NK-92 (cell line): ENCODE data around the gene NUDT3.
"Not testable (repeated sequence)": the region's sequence is repeated elsewhere in the genome, so short reads cannot be mapped to it uniquely, and the experiment has no call there.

Source experiments
- DNase-seq: peaks from one replicate; lab custom pipeline; 2025; ENCODE audit not compliant: unreplicated experiment; lab: John Stamatoyannopoulos, UW

NUDT3 gene

DNA sequence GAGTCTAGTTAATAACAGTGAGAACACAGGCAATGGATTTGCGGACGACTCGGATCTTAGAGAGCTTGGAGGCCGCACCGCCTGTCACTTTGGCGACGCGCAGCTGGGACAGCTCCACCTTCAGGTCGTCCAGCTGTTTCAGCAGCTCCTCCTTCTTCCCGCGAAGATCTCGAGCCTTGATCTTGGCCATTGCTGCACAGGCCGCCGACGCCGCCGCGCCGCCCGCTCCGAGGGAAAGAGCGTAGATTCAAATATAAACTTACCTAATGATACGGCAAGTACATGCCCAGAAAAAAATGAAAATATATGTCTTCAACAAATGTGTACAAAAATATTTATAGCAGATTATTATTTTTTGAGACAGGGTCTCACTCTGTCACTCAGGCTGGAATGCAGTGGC is 129.0 kb downstream of the NUDT3 start:
- DNase-seq = not testable (repeated sequence)

- no peak for DNase-seq
Measured at GRCh38 chr6:34260576-34261267, 131.7 kb downstream of the NUDT3 start.

DNA sequence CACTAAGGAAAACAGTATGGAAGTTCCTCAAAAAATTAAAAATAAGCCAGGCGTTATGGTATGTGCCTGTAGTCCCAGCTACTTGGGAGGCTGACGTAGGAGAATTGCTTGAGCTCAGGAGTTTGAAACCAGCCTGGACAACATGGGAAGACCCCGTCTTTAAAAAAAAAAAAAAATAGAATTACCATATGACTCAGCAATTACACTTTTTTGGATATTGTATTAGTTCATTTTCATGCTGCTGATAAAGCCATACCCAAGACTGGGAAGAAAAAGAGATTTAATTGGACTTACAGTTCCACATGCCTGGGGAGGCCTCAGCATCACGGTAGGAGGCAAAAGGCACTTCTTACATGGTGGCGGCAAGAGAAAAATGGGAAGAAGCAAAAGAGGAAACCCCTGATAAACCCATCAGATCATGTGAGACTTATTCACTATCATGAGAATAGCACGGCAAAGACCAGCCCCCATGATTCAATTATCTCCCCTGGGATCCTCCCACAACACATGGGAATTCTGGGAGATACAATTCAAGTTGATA is 132.9 kb downstream of the NUDT3 start:
- no peak for DNase-seq

- not testable (repeated sequence) for DNase-seq
Measured at GRCh38 chr6:34252395-34252794, 140.1 kb downstream of the NUDT3 start.

GRCh38 chr6:34249469-34250261 is 142.8 kb downstream of the NUDT3 start:
- DNase-seq = no peak

DNA sequence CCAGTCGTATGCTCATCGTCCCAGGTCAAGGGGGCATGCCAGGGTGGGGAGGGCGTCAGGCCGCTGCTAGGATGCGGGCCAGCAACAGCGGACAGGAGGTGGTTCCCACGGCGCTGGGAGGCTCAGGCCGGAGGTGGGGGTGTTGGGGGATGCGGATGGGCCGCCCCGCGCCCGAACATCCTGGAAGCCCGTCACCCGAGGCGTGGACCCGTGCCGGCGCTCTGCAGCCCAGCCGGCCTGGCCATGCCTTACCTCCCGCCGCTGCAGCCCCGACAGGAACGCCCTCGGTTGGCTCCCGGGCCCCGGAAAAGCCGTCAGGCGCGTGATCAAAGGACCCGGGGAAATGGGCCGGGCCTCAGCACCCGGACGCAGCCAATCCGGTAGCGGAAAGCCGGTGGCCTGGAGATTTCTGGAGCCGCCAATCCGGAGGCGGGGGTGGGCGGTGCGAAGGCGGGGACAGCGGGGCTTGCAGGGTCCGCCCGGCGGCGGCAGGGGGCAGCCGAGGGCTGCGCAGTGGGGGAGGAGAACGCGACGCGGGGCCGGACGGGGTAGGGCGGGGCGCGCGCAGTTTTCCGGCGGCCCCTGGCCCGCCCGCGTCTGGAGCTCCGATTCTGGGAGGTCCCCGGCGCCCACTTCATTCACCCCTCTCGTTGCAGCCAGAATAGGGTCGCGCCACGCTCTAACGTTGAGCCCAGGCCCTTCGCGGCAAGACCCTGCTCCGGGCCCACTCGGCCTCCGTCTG is 143.6 kb downstream of the NUDT3 start, which contains the start of gene SMIM29:
Gene SMIM29, minus strand, starts transcription at position 280 of the 742 bp plus-strand sequence. CDS start 1,215 bp downstream, outside the sequence.
- peak; percentile 77 for DNase-seq

DNA sequence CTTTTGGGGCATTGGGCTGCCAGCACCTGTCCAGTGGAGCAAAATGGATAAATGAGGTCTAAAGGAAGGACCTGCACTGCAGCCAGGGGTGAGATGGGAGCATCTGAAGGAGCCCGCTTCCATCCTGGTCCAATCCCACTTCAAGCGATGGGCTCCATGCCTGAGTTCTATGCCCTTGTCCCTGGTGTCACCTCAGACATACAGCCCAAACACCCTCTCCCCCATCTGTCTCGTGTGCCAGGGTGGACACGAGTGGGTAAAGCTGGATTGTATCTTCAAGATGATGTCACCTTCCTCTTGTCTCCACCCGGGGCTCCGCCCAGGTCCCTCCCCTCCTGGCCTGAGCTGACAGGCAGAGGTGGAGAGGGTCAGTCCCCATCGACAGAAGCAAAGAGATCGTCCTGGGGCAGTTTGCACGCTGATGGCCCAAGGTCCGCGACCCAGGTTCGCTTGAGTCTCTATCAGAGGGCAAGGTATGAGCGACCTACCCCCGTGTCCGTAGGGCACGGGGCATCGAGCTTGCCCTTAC is 144.2 kb downstream of the NUDT3 start:
- DNase-seq = no peak

GRCh38 chr6:34247481-34248197 is 144.8 kb downstream of the NUDT3 start:
- DNase-seq = no peak

DNA sequence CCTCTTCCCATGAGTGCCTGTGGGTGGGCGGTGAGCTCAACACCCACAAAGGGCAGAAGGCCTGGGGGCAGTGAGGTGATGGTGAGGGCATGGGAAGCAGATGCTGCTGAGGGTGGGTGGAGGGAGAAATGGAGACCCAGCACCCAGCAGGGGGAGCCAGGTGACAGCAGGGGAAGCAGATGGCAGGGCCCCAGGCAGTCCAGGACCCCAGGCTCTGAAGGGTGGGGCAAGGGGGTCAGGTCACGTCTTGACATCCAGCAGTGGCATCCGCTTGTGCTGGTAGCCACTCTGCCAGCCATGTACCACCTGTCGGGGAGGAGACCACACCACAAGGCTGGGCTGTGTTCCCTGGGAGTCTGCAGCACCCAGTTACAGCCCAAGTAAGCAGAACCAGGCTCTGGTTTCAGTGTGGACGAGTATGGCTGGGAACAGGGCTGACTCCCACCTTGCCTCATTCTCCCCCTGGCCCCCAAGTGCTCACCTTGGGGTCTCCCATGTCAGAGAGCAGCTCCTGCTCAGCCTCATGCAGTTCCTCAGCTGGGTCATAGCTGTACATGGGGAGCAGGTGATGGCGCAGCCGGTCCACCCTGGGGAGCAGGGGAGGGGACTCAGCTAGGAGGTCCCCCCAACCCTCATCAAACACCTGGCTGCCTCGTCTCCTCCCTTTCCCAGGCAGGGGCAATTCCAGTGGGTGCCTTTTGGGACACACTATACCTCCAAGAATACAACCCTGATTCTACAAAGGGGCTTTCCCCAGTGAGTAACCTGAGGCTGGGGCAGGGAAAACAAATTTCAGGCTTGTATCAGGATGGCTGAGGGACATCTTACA is 145.7 kb downstream of the NUDT3 start:
- DNase-seq = no peak

GRCh38 chr6:34246249-34246562 is 146.3 kb downstream of the NUDT3 start:
- DNase-seq = no peak

DNA sequence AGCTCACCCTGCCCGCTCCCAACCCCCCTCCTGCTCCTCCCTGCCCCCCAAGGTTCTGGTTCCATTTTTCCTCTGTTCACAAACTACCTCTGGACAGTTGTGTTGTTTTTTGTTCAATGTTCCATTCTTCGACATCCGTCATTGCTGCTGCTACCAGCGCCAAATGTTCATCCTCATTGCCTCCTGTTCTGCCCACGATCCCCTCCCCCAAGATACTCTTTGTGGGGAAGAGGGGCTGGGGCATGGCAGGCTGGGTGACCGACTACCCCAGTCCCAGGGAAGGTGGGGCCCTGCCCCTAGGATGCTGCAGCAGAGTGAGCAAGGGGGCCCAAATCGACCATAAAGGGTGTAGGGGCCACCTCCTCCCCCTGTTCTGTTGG is 146.7 kb downstream of the NUDT3 start:
- DNase-seq = not testable (repeated sequence)

DNA sequence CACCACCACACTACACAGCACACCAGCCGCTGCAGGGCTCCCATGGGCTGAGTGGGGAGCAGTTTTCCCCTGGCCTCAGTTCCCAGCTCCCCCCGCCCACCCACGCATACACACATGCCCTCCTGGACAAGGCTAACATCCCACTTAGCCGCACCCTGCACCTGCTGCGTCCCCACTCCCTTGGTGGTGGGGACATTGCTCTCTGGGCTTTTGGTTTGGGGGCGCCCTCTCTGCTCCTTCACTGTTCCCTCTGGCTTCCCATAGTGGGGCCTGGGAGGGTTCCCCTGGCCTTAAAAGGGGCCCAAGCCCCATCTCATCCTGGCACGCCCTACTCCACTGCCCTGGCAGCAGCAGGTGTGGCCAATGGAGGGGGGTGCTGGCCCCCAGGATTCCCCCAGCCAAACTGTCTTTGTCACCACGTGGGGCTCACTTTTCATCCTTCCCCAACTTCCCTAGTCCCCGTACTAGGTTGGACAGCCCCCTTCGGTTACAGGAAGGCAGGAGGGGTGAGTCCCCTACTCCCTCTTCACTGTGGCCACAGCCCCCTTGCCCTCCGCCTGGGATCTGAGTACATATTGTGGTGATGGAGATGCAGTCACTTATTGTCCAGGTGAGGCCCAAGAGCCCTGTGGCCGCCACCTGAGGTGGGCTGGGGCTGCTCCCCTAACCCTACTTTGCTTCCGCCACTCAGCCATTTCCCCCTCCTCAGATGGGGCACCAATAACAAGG is 147.3 kb downstream of the NUDT3 start:
- DNase-seq = not testable (repeated sequence)

DNA sequence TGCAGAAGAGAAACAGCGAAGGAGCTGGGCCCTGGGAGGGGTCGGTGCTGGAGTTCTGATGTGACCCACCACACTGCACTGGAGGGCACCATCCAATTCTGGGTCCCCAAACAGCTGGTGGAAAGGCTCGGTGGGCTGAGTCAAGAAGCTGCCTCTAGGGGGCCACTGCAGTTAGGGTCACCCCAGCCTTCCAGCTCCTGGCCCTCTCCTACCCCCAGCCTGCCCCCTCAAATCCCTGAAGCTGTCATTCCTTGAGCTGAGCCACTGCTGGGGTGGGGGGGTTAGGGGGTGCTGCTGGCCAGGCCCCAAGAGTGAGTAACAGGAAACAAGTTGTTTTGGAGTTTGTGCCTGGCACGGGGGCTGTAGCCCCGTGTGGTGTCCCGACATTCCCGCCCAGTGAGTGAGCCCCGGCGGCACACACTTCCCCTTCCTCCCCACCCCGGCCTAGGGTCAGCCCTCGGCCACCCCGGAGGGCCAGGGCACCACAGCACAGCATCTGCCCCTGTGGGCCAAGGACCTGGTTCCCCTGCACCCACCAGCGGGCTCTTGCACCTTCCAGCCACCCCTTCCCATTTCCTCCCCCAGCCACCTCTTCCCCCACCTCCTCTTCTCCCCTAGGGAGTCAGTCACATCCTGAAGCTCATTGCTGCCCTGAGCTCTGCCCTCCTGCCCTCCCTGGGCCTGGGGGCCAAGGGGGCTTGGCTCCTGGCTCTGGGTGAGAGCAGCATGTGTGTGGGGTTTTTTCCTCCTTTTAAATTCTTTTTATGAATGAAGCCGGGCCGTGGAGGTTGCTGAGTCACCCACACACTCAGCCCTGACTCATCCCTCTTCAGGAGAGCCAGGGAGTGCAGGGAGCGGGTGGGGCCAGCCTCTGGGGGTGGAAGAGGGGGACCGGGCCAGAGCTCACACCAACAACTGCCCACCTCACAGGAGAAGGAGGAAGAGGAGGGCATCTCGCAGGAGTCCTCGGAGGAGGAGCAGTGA is 148.3 kb downstream of the NUDT3 start:
- DNase-seq = no peak

DNA sequence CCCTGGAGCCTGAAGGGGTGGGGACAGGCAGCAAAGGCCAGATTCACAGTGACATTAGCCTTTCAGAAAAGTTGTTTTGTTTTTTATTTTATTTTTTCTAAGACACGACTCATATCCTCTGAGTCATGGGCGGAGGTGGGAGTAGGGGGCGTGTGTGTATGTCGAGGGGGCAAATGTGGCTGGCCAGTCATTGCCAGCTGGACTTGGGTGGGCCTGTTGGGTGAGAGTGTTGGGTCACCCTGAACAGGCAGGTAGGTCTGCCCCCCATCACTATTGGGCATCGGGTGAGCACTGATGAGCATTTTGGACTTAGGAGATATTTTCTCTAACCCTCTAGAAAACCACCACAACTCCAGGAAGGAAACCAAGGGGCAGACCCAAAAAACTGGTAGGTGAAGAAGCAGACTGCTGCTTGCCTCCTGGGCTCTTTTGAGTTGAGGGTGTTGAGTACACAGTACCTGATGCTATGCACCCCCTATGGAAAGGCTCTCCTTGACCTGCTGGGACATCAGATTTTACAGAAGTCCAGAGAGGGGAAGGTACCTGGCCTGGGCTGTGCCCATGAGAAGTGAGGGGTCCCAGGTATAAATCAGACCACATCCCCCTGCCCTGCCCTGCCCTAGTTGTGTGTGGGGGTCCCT is 149.2 kb downstream of the NUDT3 start:
- DNase-seq = no peak

GRCh38 chr6:34242252-34243130 is 150.0 kb downstream of the NUDT3 start:
- DNase-seq = no peak
